ENCODE data around the gene RAPGEF1. TPM values are rescaled to one million over a fixed set of nuclear protein-coding genes. Genes with fewer than 3 reads are reported as not detected.

Gene RAPGEF1
- total RNA-seq, 1 experiment from 2014 or later: 55.6 TPM

DNA sequence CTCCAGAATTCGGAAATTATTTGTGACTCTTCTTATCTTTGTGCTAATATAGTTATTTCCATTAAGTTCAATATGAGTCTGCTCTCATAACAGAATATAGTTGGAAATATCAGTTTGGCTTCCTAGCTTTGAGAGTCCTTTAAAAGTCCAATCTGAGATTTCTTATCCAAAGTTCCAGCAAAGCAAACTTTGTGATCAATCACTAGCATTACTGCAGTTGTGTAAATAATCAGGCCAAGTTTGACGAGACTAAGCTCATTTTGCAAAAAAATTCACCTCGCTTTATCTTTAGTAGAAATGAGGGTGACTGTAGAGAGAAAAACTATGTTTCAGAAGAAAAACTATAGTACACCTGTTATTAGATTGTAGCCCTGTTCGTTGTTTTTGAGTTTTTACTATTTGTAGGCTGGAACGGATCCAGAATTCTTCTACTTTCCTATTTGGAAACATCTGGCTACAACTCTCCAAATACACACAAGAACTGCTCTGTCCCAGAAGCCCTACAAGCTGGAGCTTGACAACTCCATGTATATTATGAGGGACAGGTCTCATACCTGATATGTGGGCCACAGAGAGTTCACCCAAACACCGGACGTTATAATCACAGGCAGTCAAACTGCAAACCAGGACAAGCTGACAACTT lies 47.8 kb downstream of the RAPGEF1 start:
- H2AK5ac ChIP-seq (ENCODE audit: insufficient read length, low read length): no peak overlapping the region
- Mint-ChIP-seq H3K27me3 (ENCODE audit: low read depth) (no peaks in the 10 kb centered on the region), H3K9me3 (no peaks in the 10 kb centered on the region; a peak in 1 of 5 replicates), H3K4me1 (peaks cover 42 to 64% of the 10 kb centered on the region in 2 experiments), H3K36me3 (ENCODE audit: insufficient read depth in 1 of 3, low read depth in 3 of 3) (peaks cover 0 to 5% (median 3%) of the 10 kb centered on the region in 3 experiments; a peak in 4 of 7 replicates), H3K4me3 (no peak overlapping the region), H3K27ac (no peak overlapping the region)
- no peak overlapping the region for H3K23ac ChIP-seq (ENCODE audit: insufficient read length, low read depth, low read length)
- H3K4ac ChIP-seq (ENCODE audit: low read depth, low read length): no peak overlapping the region
- no peak overlapping the region for H2BK5ac ChIP-seq (ENCODE audit: insufficient read length, low read length)
- peaks cover 24% of the 10 kb centered on the region; the same call in 1 of the 2 replicates for H3K79me2 ChIP-seq (ENCODE audit: insufficient read depth, low read length)
- no peak overlapping the region for H3K18ac ChIP-seq (ENCODE audit: insufficient read length, low read depth, low read length)
- no peaks in the 10 kb centered on the region for H3K9me3 ChIP-seq (ENCODE audit: control insufficient read depth, low read depth, low read length)
- H4K20me1 ChIP-seq (ENCODE audit: control insufficient read depth, insufficient read depth, insufficient read length): no peaks in the 10 kb centered on the region
- no peak overlapping the region for H2BK20ac ChIP-seq (ENCODE audit: low read depth, low read length, poor library complexity, severe bottlenecking)
- no peak overlapping the region for H2BK15ac ChIP-seq (ENCODE audit: low read depth, low read length)
- no peak overlapping the region for H3K27ac ChIP-seq (ENCODE audit: insufficient read length, low read depth, low read length)
- TF ChIP-seq, protein P1, sequence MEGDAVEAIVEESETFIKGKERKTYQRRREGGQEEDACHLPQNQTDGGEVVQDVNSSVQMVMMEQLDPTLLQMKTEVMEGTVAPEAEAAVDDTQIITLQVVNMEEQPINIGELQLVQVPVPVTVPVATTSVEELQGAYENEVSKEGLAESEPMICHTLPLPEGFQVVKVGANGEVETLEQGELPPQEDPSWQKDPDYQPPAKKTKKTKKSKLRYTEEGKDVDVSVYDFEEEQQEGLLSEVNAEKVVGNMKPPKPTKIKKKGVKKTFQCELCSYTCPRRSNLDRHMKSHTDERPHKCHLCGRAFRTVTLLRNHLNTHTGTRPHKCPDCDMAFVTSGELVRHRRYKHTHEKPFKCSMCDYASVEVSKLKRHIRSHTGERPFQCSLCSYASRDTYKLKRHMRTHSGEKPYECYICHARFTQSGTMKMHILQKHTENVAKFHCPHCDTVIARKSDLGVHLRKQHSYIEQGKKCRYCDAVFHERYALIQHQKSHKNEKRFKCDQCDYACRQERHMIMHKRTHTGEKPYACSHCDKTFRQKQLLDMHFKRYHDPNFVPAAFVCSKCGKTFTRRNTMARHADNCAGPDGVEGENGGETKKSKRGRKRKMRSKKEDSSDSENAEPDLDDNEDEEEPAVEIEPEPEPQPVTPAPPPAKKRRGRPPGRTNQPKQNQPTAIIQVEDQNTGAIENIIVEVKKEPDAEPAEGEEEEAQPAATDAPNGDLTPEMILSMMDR (conservative IDR thresholded peaks at IDR 0.05): no peak
- H2BK12ac ChIP-seq (ENCODE audit: insufficient read length, low read depth, low read length): no peak overlapping the region
- no peak for DNase-seq
- peaks cover under 1% of the 10 kb centered on the region for H3K79me1 ChIP-seq (ENCODE audit: insufficient read depth, low read depth, low read length, poor library complexity, severe bottlenecking)
- no peak overlapping the region for H3T11ph ChIP-seq (ENCODE audit: low read length)
- H3K4me2 ChIP-seq (ENCODE audit: insufficient read depth, insufficient read length, low read length): no peak overlapping the region
- H3K56ac ChIP-seq (ENCODE audit: insufficient read length, low read depth, low read length): no peak overlapping the region
- no peaks in the 10 kb centered on the region for H3K23me2 ChIP-seq (ENCODE audit: insufficient read length, low read depth, low read length, poor library complexity, severe bottlenecking)
- no CpG with 5 or more reads among the region's 7 CpGs for WGBS (ENCODE audit: extremely low coverage, insufficient read length, low lambda C conversion rate)
- no peak overlapping the region for H2AFZ ChIP-seq (ENCODE audit: low read length)
- H2BK120ac ChIP-seq (ENCODE audit: low read depth, low read length, poor library complexity, severe bottlenecking): no peak overlapping the region
- no peak overlapping the region for H3K14ac ChIP-seq (ENCODE audit: insufficient read depth, low read length)
- no peak overlapping the region for H4K5ac ChIP-seq (ENCODE audit: insufficient read length, low read depth, low read length)
- no peak overlapping the region for H3K9ac ChIP-seq (ENCODE audit: extremely low read depth, insufficient read length, low read length)
- H4K8ac ChIP-seq (replicated peaks; ENCODE audit: insufficient read length, low read depth, low read length): no peak overlapping the region
- peaks cover 20% of the 10 kb centered on the region for H3K4me1 ChIP-seq (ENCODE audit: insufficient read depth, low read length)
- H4K91ac ChIP-seq (ENCODE audit: insufficient read length, low read depth, low read length): no peak overlapping the region
- no peaks in the 10 kb centered on the region for H3K27me3 ChIP-seq (ENCODE audit: insufficient read depth, low read length)

All from H9 (cell line).